Heart left ventricle (tissue), 16 donors: Measurements from ENCODE around the gene AIMP1. TPM values are rescaled to one million over a fixed set of nuclear protein-coding genes. Genes with fewer than 3 reads are reported as not detected.

Experiments used
- ATAC-seq, 4 donors: fragments of 200-7000 bp; cut with Tn5 transposase; one replicate each; pipeline ENCODE4 v1.9.1; 2020 to 2022; ENCODE audit warnings: moderate library complexity in 4 of 4, mild to moderate bottlenecking in 3 of 4, moderate number of reproducible peaks in 1 of 4
- DNase-seq, 5 donors: peaks; one replicate each; pipeline ENCODE4 v3.0.0-alpha.2; 2020
- H3K27ac ChIP-seq, 12 donors: fragments of 200-600 bp; sonication (generic) in 4 of 12; one replicate each; pipeline versions ENCODE4 v1.5.0 to v1.8.0; 2016 to 2022; ENCODE audit warnings: mild to moderate bottlenecking in 2 of 12
- H3K27me3 ChIP-seq, 9 donors: fragments of 200-600 bp; sonication (generic) in 2 of 9; one replicate each; pipeline versions ENCODE4 v1.5.1 to v1.8.0; 2016 to 2022; ENCODE audit warnings: mild to moderate bottlenecking in 3 of 9
- H3K36me3 ChIP-seq, 9 donors: fragments of 200-600 bp; sonication (generic) in 2 of 9; one replicate each; pipeline versions ENCODE4 v1.5.0 to v1.8.0; 2018 to 2022; ENCODE audit warnings: mild to moderate bottlenecking in 2 of 9
- H3K4me1 ChIP-seq, 12 donors: fragments of 200-600 bp; sonication (generic) in 4 of 12; one replicate each; pipeline versions ENCODE4 v1.5.0 to v1.8.0; 2016 to 2022; ENCODE audit warnings: mild to moderate bottlenecking in 3 of 12
- H3K4me3 ChIP-seq, 12 donors: fragments of 200-600 bp; sonication (generic) in 4 of 12; one replicate each; pipeline versions ENCODE4 v1.5.0 to v1.8.0; 2017 to 2022; ENCODE audit warnings: mild to moderate bottlenecking in 9 of 12, moderate library complexity in 4 of 12
- H3K9me3 ChIP-seq, 12 donors: fragments of 200-600 bp; sonication (generic) in 4 of 12; one replicate each; pipeline versions ENCODE4 v1.5.0 to v1.8.0; 2016 to 2022; ENCODE audit warnings: mild to moderate bottlenecking in 1 of 12
- CTCF ChIP-seq, 12 donors: fragments of 200-600 bp; sonication (generic) in 4 of 12; IDR thresholded peaks; one replicate each; pipeline versions ENCODE4 v1.5.0 to v1.8.0; 2018 to 2022; ENCODE audit warnings: antibody characterized with exemption in 12 of 12, mild to moderate bottlenecking in 5 of 12
- POLR2A ChIP-seq, 2 donors: fragments of 450-650 bp; IDR thresholded peaks; one replicate each; pipeline ENCODE4 v1.6.1; 2017; ENCODE audit warnings: antibody characterized with exemption in 2 of 2, mild to moderate bottlenecking in 2 of 2, moderate library complexity in 2 of 2
- WGBS, 4 donors: extraction: QIAGEN DNeasy Blood & Tissue Kit in 2 of 4; methylation state at CpG; one replicate each; pipeline versions ENCODE4 v1.1.5 to v1.1.7; 2013 to 2018; 5-methylcytosine and 5-hydroxymethylcytosine counted together
- intact Hi-C, 10 donors: fragments of 100-400 bp; cut with DNase I; formaldehyde crosslinking; loops; one replicate each; pipeline versions ENCODE4 v1.11.1 to v1.14.2; 2022
- polyA plus RNA-seq, 2 donors: library from polyadenylated mRNA; stranded (reverse); fragments of 200-250 nt; gene quantifications; one replicate each; pipeline ENCODE4 v1.2.3, GENCODE V29; 2013
- total RNA-seq, 9 donors: library from RNA; depleted of rRNA in 2 of 9; stranded (reverse); fragments of >200 nt in 2 of 9; fragmentation: NEBNext Ultra II Directional in 3 of 9; extraction: Animal tissue kit (Norgen Biotek cat#: 25700) in 3 of 9; gene quantifications; one replicate each; pipeline versions ENCODE4 v1.1.0 to v1.2.4, GENCODE V29; 2016 to 2023
- donor health status: ischemic (EF 13 %, LVEDD 7.1; RV severe dilation, severe dysfunction).
- donor health status: healthy with polysubstance abuse.
- donor health status: DM: no; HTN: yes; CAD: no.
- donor health status: DM: no; HTN: no; CAD: no.
- donor health status: ischemic (EF 25% LVEDD 6.9; RV normal size, moderate dysfunction).
- donor health status: ischemic (EF 25% LVEDD 5.7; RV mildly dilated, moderate dysfunction).
- donor health status: healthy.
- donor health status: DM: yes; HTN: yes; CAD: no.
- donor health status: ischemic (EF 35%, LVEDD 5.7; RV mildly dilated, moderate dysfunction).
- donor health status: nonischemic (EF 11% LVEDD 7.7; RV severe dilation, severe dysfunction).
- donor health status: DM: yes; HTN: yes; CAD: no.
- donor health status: PGD.
- donor health status: ischemic (EF 29% LVEDD 5.4; RV normal size, mild dysfunction).
- donor health status: nonischemic (EF 23%, LVEDD 6.1; RV moderate dilation, normal function).

Gene AIMP1
- total and polyA plus RNA-seq, 11 donors = 15.6 to 37.7 (median 29.4) TPM

GRCh38 chr4:106353786-106354185 is 37.4 kb downstream of the AIMP1 start:
- DNase-seq (no peak), ATAC-seq (no peak)
- WGBS, 4 donors = 96 to 99% (median 97%) methylated on average over 1 of the region's 1 CpG
- TF ChIP-seq CTCF (IDR thresholded peaks at IDR 0.05) (no peak), POLR2A (IDR thresholded peaks at IDR 0.05) (no peak)
- H3K4me1 ChIP-seq = peaks cover 0 to 8% (median 0%) of the 10 kb centered on the region in 12 donors
- H3K36me3 ChIP-seq = peaks cover 0 to 28% (median 10%) of the 10 kb centered on the region in 9 donors
- no peaks in the 10 kb centered on the region for H3K27me3 ChIP-seq
- no peaks in the 10 kb centered on the region for H3K9me3 ChIP-seq
- H3K4me3 ChIP-seq = no peak overlapping the region
- intact Hi-C loops = no loop called here
- H3K27ac ChIP-seq = no peak overlapping the region

DNA sequence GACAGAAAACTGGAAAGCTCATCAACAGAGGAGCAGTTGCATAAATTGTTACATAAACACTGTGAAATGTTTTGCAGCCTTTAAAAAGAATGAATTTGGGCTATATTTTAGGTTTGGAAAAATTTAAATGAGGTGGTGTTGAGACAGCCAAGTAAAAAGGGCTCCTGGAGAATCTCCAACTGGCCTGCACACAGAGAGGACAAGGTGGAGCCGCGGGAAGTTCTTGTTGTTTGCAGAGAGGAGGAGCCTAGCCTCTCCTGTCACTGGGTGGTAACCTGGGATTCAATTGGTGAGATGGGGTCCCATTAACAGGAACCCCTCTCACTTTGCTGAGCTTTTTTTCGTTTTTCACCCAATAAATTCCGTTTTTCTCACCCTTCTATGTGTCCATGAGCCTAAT is 38.8 kb downstream of the AIMP1 start:
- DNase-seq (peak in 3 of 5 donors; percentile 29 to 52 (median 34)), ATAC-seq (peak in 3 of 4 donors; percentile 41 to 62 (median 61))
- Histone ChIP-seq H3K4me3 (peak overlapping the region in 9 of 12 donors; percentile 15 to 45 (median 31)), H3K9me3 (no peaks in the 10 kb centered on the region), H3K36me3 (peaks cover 0 to 14% (median 0%) of the 10 kb centered on the region in 9 donors), H3K4me1 (peaks cover 0 to 8% (median 0%) of the 10 kb centered on the region in 12 donors), H3K27me3 (no peaks in the 10 kb centered on the region), H3K27ac (peak overlapping the region in 2 of 12 donors; percentile 6 to 42)
- intact Hi-C loops = no loop called here
- 44 to 59% (median 48%) methylated on average over 4 of the region's 4 CpGs for WGBS, 4 donors
- TF ChIP-seq CTCF (IDR thresholded peaks at IDR 0.05) = no peak
- TF ChIP-seq POLR2A (IDR thresholded peaks at IDR 0.05) = no peak

GRCh38 chr4:106358899-106359298 is 42.5 kb downstream of the AIMP1 start:
- no peak overlapping the region for H3K4me3 ChIP-seq
- 82 to 88% (median 85%) methylated on average over 1 of the region's 1 CpG for WGBS, 4 donors
- DNase-seq (no peak), ATAC-seq (no peak)
- no peak for TF ChIP-seq CTCF (IDR thresholded peaks at IDR 0.05)
- peaks cover 0 to 8% (median 0%) of the 10 kb centered on the region in 12 donors for H3K4me1 ChIP-seq
- no peaks in the 10 kb centered on the region for H3K27me3 ChIP-seq
- no peaks in the 10 kb centered on the region for H3K36me3 ChIP-seq
- intact Hi-C loops = no loop called here
- no peaks in the 10 kb centered on the region for H3K9me3 ChIP-seq
- H3K27ac ChIP-seq = no peak overlapping the region

- Histone ChIP-seq H3K9me3 (no peaks in the 10 kb centered on the region), H3K27ac (no peak overlapping the region), H3K4me3 (no peak overlapping the region), H3K27me3 (no peaks in the 10 kb centered on the region), H3K4me1 (peaks cover 0 to 14% (median 7%) of the 10 kb centered on the region in 12 donors), H3K36me3 (no peaks in the 10 kb centered on the region)
- DNase-seq = no peak
- 78 to 79% (median 79%) methylated on average over 3 of the region's 3 CpGs for WGBS, 4 donors
- TF ChIP-seq POLR2A (IDR thresholded peaks at IDR 0.05) (no peak), CTCF (IDR thresholded peaks at IDR 0.05) (no peak)
- ATAC-seq = no peak
- intact Hi-C loops = loop anchor here in 2 of 10 donors (10.0 kb wide), 2 partner anchors 143 to 443 kb away; no protein-coding TSS in a partner anchor
These were observed 45.9 kb downstream of the AIMP1 start for GRCh38 chr4:106362086-106362825.
